ENCODE results near the gene CCDC70. TPM values are rescaled to one million over a fixed set of nuclear protein-coding genes. Genes with fewer than 3 reads are reported as not detected.

The CCDC70 gene
- total RNA-seq, 3 donors from 2014 or later (not counting 1 experiment from before 2014, with no cell fraction given), result not detected

- H3K4me3 ChIP-seq (ENCODE audit: low read length), result no peak overlapping the region
- Mint-ChIP-seq H3K4me1 (peaks cover 28 to 38% of the 10 kb centered on the region in 2 donors), H3K4me3 (no peak overlapping the region), H3K27me3 (ENCODE audit: low read depth in 2 of 2) (peaks cover 6 to 12% of the 10 kb centered on the region in 2 donors), H3K36me3 (no peaks in the 10 kb centered on the region), H3K27ac (no peak overlapping the region), H3K9me3 (no peaks in the 10 kb centered on the region)
- intact Hi-C loops (cut with micrococcal nuclease), result no loop called here
- H3K36me3 ChIP-seq (ENCODE audit: control insufficient read depth, insufficient read depth, low read length), result no peaks in the 10 kb centered on the region
- TF ChIP-seq, protein P1, sequence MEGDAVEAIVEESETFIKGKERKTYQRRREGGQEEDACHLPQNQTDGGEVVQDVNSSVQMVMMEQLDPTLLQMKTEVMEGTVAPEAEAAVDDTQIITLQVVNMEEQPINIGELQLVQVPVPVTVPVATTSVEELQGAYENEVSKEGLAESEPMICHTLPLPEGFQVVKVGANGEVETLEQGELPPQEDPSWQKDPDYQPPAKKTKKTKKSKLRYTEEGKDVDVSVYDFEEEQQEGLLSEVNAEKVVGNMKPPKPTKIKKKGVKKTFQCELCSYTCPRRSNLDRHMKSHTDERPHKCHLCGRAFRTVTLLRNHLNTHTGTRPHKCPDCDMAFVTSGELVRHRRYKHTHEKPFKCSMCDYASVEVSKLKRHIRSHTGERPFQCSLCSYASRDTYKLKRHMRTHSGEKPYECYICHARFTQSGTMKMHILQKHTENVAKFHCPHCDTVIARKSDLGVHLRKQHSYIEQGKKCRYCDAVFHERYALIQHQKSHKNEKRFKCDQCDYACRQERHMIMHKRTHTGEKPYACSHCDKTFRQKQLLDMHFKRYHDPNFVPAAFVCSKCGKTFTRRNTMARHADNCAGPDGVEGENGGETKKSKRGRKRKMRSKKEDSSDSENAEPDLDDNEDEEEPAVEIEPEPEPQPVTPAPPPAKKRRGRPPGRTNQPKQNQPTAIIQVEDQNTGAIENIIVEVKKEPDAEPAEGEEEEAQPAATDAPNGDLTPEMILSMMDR (IDR thresholded peaks at IDR 0.05), result no peak
- no peak for DNase-seq
- ATAC-seq, result no peak
- no peaks in the 10 kb centered on the region for H3K27me3 ChIP-seq (ENCODE audit: control insufficient read depth, insufficient read depth, low read length)
- WGBS (ENCODE audit: insufficient coverage), result 96% methylated on average over 2 of the region's 2 CpGs
- H3K9me3 ChIP-seq (ENCODE audit: control insufficient read depth, insufficient read depth, low read length), result no peaks in the 10 kb centered on the region
- peaks cover 31% of the 10 kb centered on the region for H3K4me1 ChIP-seq (ENCODE audit: control insufficient read depth, insufficient read depth, low read length)
- no peak overlapping the region for H3K27ac ChIP-seq (ENCODE audit: low read length)
These were observed 32.2 kb upstream of the CCDC70 start for GRCh38 chr13:51829568-51829899.

GRCh38 chr13:51831519-51831918 lies 30.2 kb upstream of the CCDC70 start:
- Histone ChIP-seq H3K4me1 (ENCODE audit: control insufficient read depth, insufficient read depth, low read length) (peaks cover 14% of the 10 kb centered on the region), H3K27me3 (ENCODE audit: control insufficient read depth, insufficient read depth, low read length) (no peaks in the 10 kb centered on the region), H3K4me3 (ENCODE audit: low read length) (no peak overlapping the region), H3K27ac (ENCODE audit: low read length) (no peak overlapping the region), H3K9me3 (ENCODE audit: control insufficient read depth, insufficient read depth, low read length) (no peaks in the 10 kb centered on the region), H3K36me3 (ENCODE audit: control insufficient read depth, insufficient read depth, low read length) (no peaks in the 10 kb centered on the region)
- DNase-seq (no peak), ATAC-seq (no peak)
- intact Hi-C loops (cut with micrococcal nuclease), result no loop called here
- H3K4me3 Mint-ChIP-seq, result no peak overlapping the region
- no peaks in the 10 kb centered on the region for H3K36me3 Mint-ChIP-seq
- H3K9me3 Mint-ChIP-seq, result no peaks in the 10 kb centered on the region
- WGBS (ENCODE audit: insufficient coverage), result 95% methylated on average over 5 of the region's 5 CpGs
- H3K4me1 Mint-ChIP-seq, result peaks cover 10 to 21% of the 10 kb centered on the region in 2 donors
- TF ChIP-seq, protein P1 (IDR thresholded peaks at IDR 0.05), result no peak
- H3K27ac Mint-ChIP-seq, result no peak overlapping the region
- peaks cover 6 to 12% of the 10 kb centered on the region in 2 donors for H3K27me3 Mint-ChIP-seq (ENCODE audit: low read depth in 2 of 2)

- DNase-seq, result peak in 1 of 2 donors; percentile 86
- Histone ChIP-seq H3K4me3 (ENCODE audit: low read length) (no peak overlapping the region), H3K36me3 (ENCODE audit: control insufficient read depth, insufficient read depth, low read length) (no peaks in the 10 kb centered on the region), H3K4me1 (ENCODE audit: control insufficient read depth, insufficient read depth, low read length) (peaks cover 3% of the 10 kb centered on the region), H3K9me3 (ENCODE audit: control insufficient read depth, insufficient read depth, low read length) (no peaks in the 10 kb centered on the region), H3K27me3 (ENCODE audit: control insufficient read depth, insufficient read depth, low read length) (no peaks in the 10 kb centered on the region), H3K27ac (ENCODE audit: low read length) (no peak overlapping the region)
- peak; percentile 84 to 96 (median 90) for ATAC-seq
- Mint-ChIP-seq H3K4me1 (peaks cover 0 to 10% of the 10 kb centered on the region in 2 donors), H3K9me3 (no peaks in the 10 kb centered on the region), H3K27me3 (ENCODE audit: low read depth in 2 of 2) (peaks cover 3 to 12% of the 10 kb centered on the region in 2 donors), H3K4me3 (no peak overlapping the region), H3K27ac (no peak overlapping the region), H3K36me3 (no peaks in the 10 kb centered on the region)
- TF ChIP-seq, protein P1 (IDR thresholded peaks at IDR 0.05), result peak; percentile 40
- intact Hi-C loops (cut with micrococcal nuclease), result loop anchor here (1.0 kb wide), 1 partner anchor 17 kb away; no protein-coding TSS in a partner anchor
- WGBS (ENCODE audit: insufficient coverage), result 68% methylated on average over 6 of the region's 6 CpGs
These were observed 29.2 kb upstream of the CCDC70 start for GRCh38 chr13:51832471-51833152.

GRCh38 chr13:51833980-51834379 lies 27.8 kb upstream of the CCDC70 start:
- Histone ChIP-seq H3K27me3 (ENCODE audit: control insufficient read depth, insufficient read depth, low read length) (no peaks in the 10 kb centered on the region), H3K4me1 (ENCODE audit: control insufficient read depth, insufficient read depth, low read length) (no peaks in the 10 kb centered on the region), H3K27ac (ENCODE audit: low read length) (no peak overlapping the region), H3K4me3 (ENCODE audit: low read length) (no peak overlapping the region), H3K9me3 (ENCODE audit: control insufficient read depth, insufficient read depth, low read length) (no peaks in the 10 kb centered on the region), H3K36me3 (ENCODE audit: control insufficient read depth, insufficient read depth, low read length) (no peaks in the 10 kb centered on the region)
- H3K9me3 Mint-ChIP-seq, result no peaks in the 10 kb centered on the region
- WGBS (ENCODE audit: insufficient coverage), result 91% methylated on average over 5 of the region's 10 CpGs
- peaks cover 0 to 8% of the 10 kb centered on the region in 2 donors for H3K4me1 Mint-ChIP-seq
- peaks cover 3 to 12% of the 10 kb centered on the region in 2 donors for H3K27me3 Mint-ChIP-seq (ENCODE audit: low read depth in 2 of 2)
- intact Hi-C loops (cut with micrococcal nuclease), result no loop called here
- TF ChIP-seq, protein P1 (IDR thresholded peaks at IDR 0.05), result no peak
- DNase-seq, result no peak
- H3K36me3 Mint-ChIP-seq, result no peaks in the 10 kb centered on the region
- H3K4me3 Mint-ChIP-seq, result no peak overlapping the region
- no peak overlapping the region for H3K27ac Mint-ChIP-seq
- no peak for ATAC-seq

Measured in natural killer cell (primary cell).